ENCODE measurements around the gene ZNF536. TPM values are rescaled to one million over a fixed set of nuclear protein-coding genes. Genes with fewer than 3 reads are reported as not detected.

Gene ZNF536
- total and polyA plus RNA-seq, 2 donors (not counting 1 experiment from before 2014, with no cell fraction given), result not detected

- H3K4me3 Mint-ChIP-seq, result no peak overlapping the region
- H3K9ac ChIP-seq (ENCODE audit: low read length), result no peak overlapping the region
- POLR2A ChIA-PET, result no interaction called here
- ATAC-seq (ENCODE audit: low read depth), result no peak
- no peaks in the 10 kb centered on the region for H3K36me3 ChIP-seq (replicated peaks in 1 of 2; ENCODE audit: control extremely low read depth in 1 of 2, control insufficient read depth in 1 of 2, extremely low read depth in 1 of 2, insufficient read depth in 2 of 2, low read length in 1 of 2)
- CTCF ChIA-PET, result no interaction called here
- intact Hi-C loops (cut with micrococcal nuclease), result no loop called here
- no peaks in the 10 kb centered on the region for H3K4me1 Mint-ChIP-seq
- no peaks in the 10 kb centered on the region for H3K4me1 ChIP-seq (ENCODE audit: control insufficient read depth in 2 of 2, insufficient read depth in 2 of 2, low read length in 2 of 2)
- H4K20me1 ChIP-seq (ENCODE audit: control insufficient read depth, insufficient read depth, low read length, poor library complexity, severe bottlenecking), result no peaks in the 10 kb centered on the region
- no peaks in the 10 kb centered on the region for H3K9me3 Mint-ChIP-seq (ENCODE audit: insufficient read depth)
- H3K4me2 ChIP-seq (replicated peaks; ENCODE audit: low read depth, low read length, poor library complexity, severe bottlenecking), result no peak overlapping the region
- H3K4me3 ChIP-seq (ENCODE audit: control extremely low read depth in 1 of 5, extremely low read depth in 1 of 5, insufficient read depth in 1 of 5, low read depth in 2 of 5, low read length in 4 of 5), result no peak overlapping the region
- H3K27ac Mint-ChIP-seq, result no peak overlapping the region
- 100% methylated on average over 2 of the region's 9 CpGs for WGBS (ENCODE audit: insufficient coverage)
- no peak overlapping the region for H3K27ac ChIP-seq (ENCODE audit: low read length in 2 of 2)
- peaks cover 4% of the 10 kb centered on the region for H3K27me3 Mint-ChIP-seq
- H3K27me3 ChIP-seq (replicated peaks in 1 of 4; ENCODE audit: control extremely low read depth in 1 of 4, control insufficient read depth in 3 of 4, insufficient read depth in 4 of 4, low read length in 3 of 4), result no peaks in the 10 kb centered on the region
- DNase-seq, result no peak
- H3K79me2 ChIP-seq (ENCODE audit: control insufficient read depth, insufficient read depth, low read length), result no peaks in the 10 kb centered on the region
- H3K9me3 ChIP-seq (ENCODE audit: control extremely low read depth in 1 of 3, control insufficient read depth in 2 of 3, insufficient read depth in 1 of 3, low read length in 2 of 3), result peaks cover 0 to 15% (median 0%) of the 10 kb centered on the region in 3 donors
- no peak overlapping the region for H2AFZ ChIP-seq (ENCODE audit: insufficient read depth, low read depth, low read length, poor library complexity, severe bottlenecking)
- no peak for TF ChIP-seq EZH2 (IDR thresholded peaks at IDR 0.05; ENCODE audit: borderline replicate concordance, insufficient read depth, low read depth, low read length, poor library complexity, severe bottlenecking)
- TF ChIP-seq, protein P1, sequence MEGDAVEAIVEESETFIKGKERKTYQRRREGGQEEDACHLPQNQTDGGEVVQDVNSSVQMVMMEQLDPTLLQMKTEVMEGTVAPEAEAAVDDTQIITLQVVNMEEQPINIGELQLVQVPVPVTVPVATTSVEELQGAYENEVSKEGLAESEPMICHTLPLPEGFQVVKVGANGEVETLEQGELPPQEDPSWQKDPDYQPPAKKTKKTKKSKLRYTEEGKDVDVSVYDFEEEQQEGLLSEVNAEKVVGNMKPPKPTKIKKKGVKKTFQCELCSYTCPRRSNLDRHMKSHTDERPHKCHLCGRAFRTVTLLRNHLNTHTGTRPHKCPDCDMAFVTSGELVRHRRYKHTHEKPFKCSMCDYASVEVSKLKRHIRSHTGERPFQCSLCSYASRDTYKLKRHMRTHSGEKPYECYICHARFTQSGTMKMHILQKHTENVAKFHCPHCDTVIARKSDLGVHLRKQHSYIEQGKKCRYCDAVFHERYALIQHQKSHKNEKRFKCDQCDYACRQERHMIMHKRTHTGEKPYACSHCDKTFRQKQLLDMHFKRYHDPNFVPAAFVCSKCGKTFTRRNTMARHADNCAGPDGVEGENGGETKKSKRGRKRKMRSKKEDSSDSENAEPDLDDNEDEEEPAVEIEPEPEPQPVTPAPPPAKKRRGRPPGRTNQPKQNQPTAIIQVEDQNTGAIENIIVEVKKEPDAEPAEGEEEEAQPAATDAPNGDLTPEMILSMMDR (IDR thresholded peaks at IDR 0.05), result no peak
Observed at GRCh38 chr19:30388327-30388726, 16.1 kb downstream of the ZNF536 start.

DNA sequence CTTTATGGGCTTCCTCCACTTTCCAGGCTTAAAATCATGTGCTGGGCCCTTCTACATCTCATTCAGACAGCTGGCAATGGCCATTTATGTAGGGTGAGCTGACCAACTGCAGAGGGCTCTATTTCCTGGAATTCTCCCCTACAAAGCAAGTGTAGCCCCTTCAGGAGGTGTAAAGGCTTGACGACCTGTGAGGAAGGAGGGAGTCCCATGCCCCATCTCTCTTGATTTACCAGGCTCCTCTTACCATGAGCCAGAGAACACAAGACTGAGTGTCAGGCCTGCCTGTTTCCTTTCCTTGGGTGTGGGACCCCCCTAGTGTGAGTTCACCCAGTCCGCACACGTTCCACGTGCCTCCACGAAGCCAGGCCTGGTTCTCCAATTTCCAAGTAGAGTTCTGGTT lies 16.6 kb downstream of the ZNF536 start:
- no peaks in the 10 kb centered on the region for H3K79me2 ChIP-seq (ENCODE audit: control insufficient read depth, insufficient read depth, low read length)
- TF ChIP-seq EZH2 (IDR thresholded peaks at IDR 0.05; ENCODE audit: borderline replicate concordance, insufficient read depth, low read depth, low read length, poor library complexity, severe bottlenecking), result no peak
- intact Hi-C loops (cut with micrococcal nuclease), result no loop called here
- ChIA-PET CTCF (no interaction called here), POLR2A (no interaction called here)
- Mint-ChIP-seq H3K9me3 (ENCODE audit: insufficient read depth) (no peaks in the 10 kb centered on the region), H3K27me3 (peaks cover 4% of the 10 kb centered on the region), H3K4me3 (no peak overlapping the region), H3K27ac (no peak overlapping the region), H3K4me1 (no peaks in the 10 kb centered on the region)
- ATAC-seq (ENCODE audit: low read depth) (no peak), DNase-seq (no peak)
- no peaks in the 10 kb centered on the region for H3K36me3 ChIP-seq (replicated peaks in 1 of 2; ENCODE audit: control extremely low read depth in 1 of 2, control insufficient read depth in 1 of 2, extremely low read depth in 1 of 2, insufficient read depth in 2 of 2, low read length in 1 of 2)
- no peak overlapping the region for H3K4me3 ChIP-seq (ENCODE audit: control extremely low read depth in 1 of 5, extremely low read depth in 1 of 5, insufficient read depth in 1 of 5, low read depth in 2 of 5, low read length in 4 of 5)
- WGBS (ENCODE audit: insufficient coverage), result 98% methylated on average over 4 of the region's 5 CpGs
- H3K9me3 ChIP-seq (ENCODE audit: control extremely low read depth in 1 of 3, control insufficient read depth in 2 of 3, insufficient read depth in 1 of 3, low read length in 2 of 3), result peaks cover 0 to 15% (median 0%) of the 10 kb centered on the region in 3 donors
- no peaks in the 10 kb centered on the region for H3K4me1 ChIP-seq (ENCODE audit: control insufficient read depth in 2 of 2, insufficient read depth in 2 of 2, low read length in 2 of 2)
- no peak overlapping the region for H3K27ac ChIP-seq (ENCODE audit: low read length in 2 of 2)
- H3K27me3 ChIP-seq (replicated peaks in 1 of 4; ENCODE audit: control extremely low read depth in 1 of 4, control insufficient read depth in 3 of 4, insufficient read depth in 4 of 4, low read length in 3 of 4), result no peaks in the 10 kb centered on the region
- H4K20me1 ChIP-seq (ENCODE audit: control insufficient read depth, insufficient read depth, low read length, poor library complexity, severe bottlenecking), result no peaks in the 10 kb centered on the region
- H3K9ac ChIP-seq (ENCODE audit: low read length), result no peak overlapping the region
- H3K4me2 ChIP-seq (replicated peaks; ENCODE audit: low read depth, low read length, poor library complexity, severe bottlenecking), result no peak overlapping the region
- H2AFZ ChIP-seq (ENCODE audit: insufficient read depth, low read depth, low read length, poor library complexity, severe bottlenecking), result no peak overlapping the region

All from B cell (primary cell).